GM23338 (cell line): ENCODE measurements around the gene AGBL2.

Experiments
- CTCF ChIP-seq, 2 experiments: fragments of 200-600 bp in 1 of 2; sonication (generic) in 1 of 2; conservative IDR thresholded peaks; 2 replicates each; pipeline versions ENCODE4 v1.5.1 to v1.6.1; 2016 to 2017; ENCODE audit warnings: antibody characterized with exemption in 2 of 2, low read depth in 2 of 2, mild to moderate bottlenecking in 2 of 2, moderate library complexity in 1 of 2
- POLR2AphosphoS5 ChIP-seq: IDR thresholded peaks from 2 replicates; pipeline ENCODE4 v1.6.1; 2016; ENCODE audit warnings: antibody characterized with exemption, low read depth

GRCh38 chr11:47711225-47711624 lies 3.9 kb downstream of the AGBL2 start:
- no peak for TF ChIP-seq CTCF (conservative IDR thresholded peaks at IDR 0.05; ENCODE audit: low read depth in 2 of 2)
- no peak for TF ChIP-seq POLR2AphosphoS5
